ENCODE measurements around the gene SDC3.

Gene SDC3

GRCh38 chr1:30838996-30839395 lies 69.6 kb downstream of the SDC3 start:
- DNase-seq (no peak), ATAC-seq (no peak)
- H3K4me1 Mint-ChIP-seq = no peaks in the 10 kb centered on the region
- H3K27me3 Mint-ChIP-seq = peaks cover 45% of the 10 kb centered on the region
- no peak overlapping the region for H3K4me3 Mint-ChIP-seq
- no peaks in the 10 kb centered on the region for H3K36me3 Mint-ChIP-seq (ENCODE audit: low read depth)
- H3K27ac Mint-ChIP-seq = no peak overlapping the region
- H3K9me3 Mint-ChIP-seq = no peaks in the 10 kb centered on the region

GRCh38 chr1:30837653-30838052 lies 70.9 kb downstream of the SDC3 start:
- no peaks in the 10 kb centered on the region for H3K9me3 Mint-ChIP-seq
- H3K27me3 Mint-ChIP-seq = peaks cover 43% of the 10 kb centered on the region
- ATAC-seq = no peak
- DNase-seq = no peak
- H3K27ac Mint-ChIP-seq = no peak overlapping the region
- no peaks in the 10 kb centered on the region for H3K4me1 Mint-ChIP-seq
- H3K36me3 Mint-ChIP-seq (ENCODE audit: low read depth) = no peaks in the 10 kb centered on the region
- H3K4me3 Mint-ChIP-seq = no peak overlapping the region

GRCh38 chr1:30834253-30834652 lies 74.3 kb downstream of the SDC3 start:
- ATAC-seq (no peak), DNase-seq (no peak)
- no peaks in the 10 kb centered on the region for H3K36me3 Mint-ChIP-seq (ENCODE audit: low read depth)
- H3K9me3 Mint-ChIP-seq = no peaks in the 10 kb centered on the region
- H3K4me3 Mint-ChIP-seq = no peak overlapping the region
- H3K4me1 Mint-ChIP-seq = no peaks in the 10 kb centered on the region
- no peak overlapping the region for H3K27ac Mint-ChIP-seq
- peaks cover 37% of the 10 kb centered on the region for H3K27me3 Mint-ChIP-seq

- Mint-ChIP-seq H3K36me3 (ENCODE audit: low read depth) (no peaks in the 10 kb centered on the region), H3K4me3 (no peak overlapping the region), H3K27me3 (peaks cover 49% of the 10 kb centered on the region), H3K9me3 (no peaks in the 10 kb centered on the region), H3K27ac (no peak overlapping the region), H3K4me1 (no peaks in the 10 kb centered on the region)
- no peak for DNase-seq
- ATAC-seq = no peak
Measured at GRCh38 chr1:30830537-30830936, 78.0 kb downstream of the SDC3 start.

- Mint-ChIP-seq H3K36me3 (ENCODE audit: low read depth) (no peaks in the 10 kb centered on the region), H3K27me3 (peaks cover 56% of the 10 kb centered on the region), H3K4me1 (peaks cover 3% of the 10 kb centered on the region), H3K27ac (no peak overlapping the region), H3K9me3 (no peaks in the 10 kb centered on the region), H3K4me3 (no peak overlapping the region)
- ATAC-seq (no peak), DNase-seq (no peak)
Measured at GRCh38 chr1:30829889-30830288, 78.7 kb downstream of the SDC3 start.

GRCh38 chr1:30824736-30825429 lies 83.7 kb downstream of the SDC3 start:
- no peak for DNase-seq

GRCh38 chr1:30823969-30824735 lies 84.4 kb downstream of the SDC3 start:
- ATAC-seq (peak; percentile 81), DNase-seq (peak; percentile 63)
- Mint-ChIP-seq H3K9me3 (no peaks in the 10 kb centered on the region), H3K27ac (no peak overlapping the region), H3K36me3 (ENCODE audit: low read depth) (peaks cover 1% of the 10 kb centered on the region), H3K4me3 (peak overlapping the region; percentile 79), H3K4me1 (peaks cover 16% of the 10 kb centered on the region), H3K27me3 (peaks cover 74% of the 10 kb centered on the region)

More at GRCh38 chr1:30824736-30825429, 83.7 kb downstream of the SDC3 start:
- Mint-ChIP-seq H3K4me3 (no peak overlapping the region), H3K27me3 (peaks cover 71% of the 10 kb centered on the region), H3K4me1 (peaks cover 16% of the 10 kb centered on the region), H3K9me3 (no peaks in the 10 kb centered on the region), H3K36me3 (ENCODE audit: low read depth) (peaks cover 1% of the 10 kb centered on the region), H3K27ac (no peak overlapping the region)
- ATAC-seq = no peak

GRCh38 chr1:30823627-30823968 lies 85.0 kb downstream of the SDC3 start:
- DNase-seq (no peak), ATAC-seq (no peak)
- peaks cover 16% of the 10 kb centered on the region for H3K4me1 Mint-ChIP-seq
- H3K27me3 Mint-ChIP-seq = peaks cover 78% of the 10 kb centered on the region
- H3K36me3 Mint-ChIP-seq (ENCODE audit: low read depth) = peaks cover 1% of the 10 kb centered on the region
- no peak overlapping the region for H3K27ac Mint-ChIP-seq
- peak overlapping the region; percentile 79 for H3K4me3 Mint-ChIP-seq
- H3K9me3 Mint-ChIP-seq = no peaks in the 10 kb centered on the region

GRCh38 chr1:30822966-30823581 lies 85.5 kb downstream of the SDC3 start:
- H3K9me3 Mint-ChIP-seq = no peaks in the 10 kb centered on the region
- peaks cover 1% of the 10 kb centered on the region for H3K36me3 Mint-ChIP-seq (ENCODE audit: low read depth)
- peaks cover 16% of the 10 kb centered on the region for H3K4me1 Mint-ChIP-seq
- ATAC-seq (no peak), DNase-seq (no peak)
- no peak overlapping the region for H3K4me3 Mint-ChIP-seq
- H3K27ac Mint-ChIP-seq = no peak overlapping the region
- H3K27me3 Mint-ChIP-seq = peaks cover 79% of the 10 kb centered on the region

- no peak overlapping the region for H3K27ac Mint-ChIP-seq
- no peak overlapping the region for H3K4me3 Mint-ChIP-seq
- H3K36me3 Mint-ChIP-seq (ENCODE audit: low read depth) = peaks cover 1% of the 10 kb centered on the region
- ATAC-seq (no peak), DNase-seq (no peak)
- no peaks in the 10 kb centered on the region for H3K9me3 Mint-ChIP-seq
- peaks cover 79% of the 10 kb centered on the region for H3K27me3 Mint-ChIP-seq
- peaks cover 16% of the 10 kb centered on the region for H3K4me1 Mint-ChIP-seq
Measured at GRCh38 chr1:30822006-30822405, 86.6 kb downstream of the SDC3 start.

- DNase-seq (no peak), ATAC-seq (no peak)
- Mint-ChIP-seq H3K4me3 (no peak overlapping the region), H3K4me1 (peaks cover 16% of the 10 kb centered on the region), H3K27me3 (peaks cover 72% of the 10 kb centered on the region), H3K36me3 (ENCODE audit: low read depth) (peaks cover 1% of the 10 kb centered on the region), H3K27ac (no peak overlapping the region), H3K9me3 (no peaks in the 10 kb centered on the region)
Measured at GRCh38 chr1:30820299-30820698, 88.3 kb downstream of the SDC3 start.

Measured in activated naive CD8-positive, alpha-beta T cell treated with anti-CD3 and anti-CD28 coated beads, Interleukin-2, amount 50 U/mL, for 24 hours (primary cell).